ENCODE measurements around the gene CBLC. TPM values are rescaled to one million over a fixed set of nuclear protein-coding genes. Genes with fewer than 3 reads are reported as not detected.

Gene CBLC
- total and polyA plus RNA-seq, 9 donors = 0.11 to 2.6 (median 1.1) TPM; not detected in 5

DNA sequence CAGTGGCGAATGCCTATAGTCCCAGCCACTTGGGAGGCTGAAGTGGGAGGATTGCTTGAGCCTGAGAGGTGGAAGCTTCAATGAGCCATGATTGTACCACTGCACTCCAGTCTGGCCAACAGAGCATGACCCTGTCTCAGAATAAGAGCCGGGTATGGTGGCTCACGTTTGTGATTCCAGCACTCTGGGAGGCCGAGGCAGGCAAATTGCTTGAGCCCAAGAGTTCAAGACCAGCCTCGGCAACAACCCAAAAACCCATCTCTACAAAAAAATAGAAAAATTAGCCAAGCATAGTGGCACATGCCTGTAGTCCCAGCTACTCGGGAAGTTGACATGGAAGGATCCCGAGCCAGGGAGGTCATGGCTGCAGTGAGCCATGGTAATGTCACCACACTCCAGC is 63.1 kb downstream of the CBLC start:
- H3K27ac ChIP-seq (ENCODE audit: low read length) = no peak overlapping the region
- 80% methylated on average over 5 of the region's 7 CpGs for WGBS (ENCODE audit: insufficient coverage)

GRCh38 chr19:44841231-44841630 is 63.5 kb downstream of the CBLC start:
- Histone ChIP-seq H3K4me3 (ENCODE audit: low read length) (no peak overlapping the region), H3K27me3 (ENCODE audit: control insufficient read depth, insufficient read depth, low read length) (no peaks in the 10 kb centered on the region), H3K9me3 (replicated peaks; ENCODE audit: control insufficient read depth, low read depth, low read length) (no peaks in the 10 kb centered on the region), H3K27ac (ENCODE audit: low read length) (no peak overlapping the region), H3K36me3 (ENCODE audit: control insufficient read depth, insufficient read depth, low read length) (no peaks in the 10 kb centered on the region), H3K4me1 (ENCODE audit: control insufficient read depth, insufficient read depth, low read length) (peaks cover 12% of the 10 kb centered on the region)
- DNase-seq = no peak
- WGBS (ENCODE audit: insufficient coverage) = 80% methylated on average over 3 of the region's 3 CpGs

More for the DNA sequence above, 63.1 kb downstream of the CBLC start:
- Histone ChIP-seq H3K36me3 (ENCODE audit: control insufficient read depth, insufficient read depth, low read length) (no peaks in the 10 kb centered on the region), H3K4me3 (ENCODE audit: low read length) (no peak overlapping the region), H3K27me3 (ENCODE audit: control insufficient read depth, insufficient read depth, low read length) (no peaks in the 10 kb centered on the region), H3K4me1 (ENCODE audit: control insufficient read depth, insufficient read depth, low read length) (peaks cover 12% of the 10 kb centered on the region), H3K9me3 (replicated peaks; ENCODE audit: control insufficient read depth, low read depth, low read length) (no peaks in the 10 kb centered on the region)
- DNase-seq = no peak

DNA sequence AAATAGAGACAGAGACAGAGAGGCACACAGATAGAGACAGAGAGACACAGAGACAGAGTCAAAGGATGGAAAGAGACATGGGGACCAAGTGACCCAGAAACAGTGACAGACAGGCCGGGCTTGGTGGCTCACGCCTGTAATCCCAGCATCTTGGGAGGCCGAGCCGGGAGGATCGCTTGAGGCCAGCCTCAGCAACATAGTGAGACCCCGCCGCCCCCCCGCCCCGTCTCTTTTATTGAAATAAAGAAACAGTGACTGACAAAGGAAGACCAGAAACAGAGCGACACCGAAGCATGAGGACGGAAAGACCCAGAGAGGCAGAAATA is 67.6 kb downstream of the CBLC start:
- H3K4me1 ChIP-seq (ENCODE audit: control insufficient read depth, insufficient read depth, low read length) = peaks cover 37% of the 10 kb centered on the region
- no peaks in the 10 kb centered on the region for H3K36me3 ChIP-seq (ENCODE audit: control insufficient read depth, insufficient read depth, low read length)
- H3K27ac ChIP-seq (ENCODE audit: low read length) = peak overlapping the region; percentile 95
- H3K27me3 ChIP-seq (ENCODE audit: control insufficient read depth, insufficient read depth, low read length) = peaks cover 2% of the 10 kb centered on the region
- no peak for DNase-seq
- 12% methylated on average over 8 of the region's 12 CpGs for WGBS (ENCODE audit: insufficient coverage)
- peak overlapping the region; percentile 59 for H3K4me3 ChIP-seq (ENCODE audit: low read length)
- H3K9me3 ChIP-seq (replicated peaks; ENCODE audit: control insufficient read depth, low read depth, low read length) = no peaks in the 10 kb centered on the region

GRCh38 chr19:44845612-44846454 is 68.1 kb downstream of the CBLC start, which contains the start of gene NECTIN2:
Gene NECTIN2 (plus strand): TSS chr19:44846297. CDS start chr19:44846526, 229 bp downstream.
- Histone ChIP-seq H3K27me3 (ENCODE audit: control insufficient read depth, insufficient read depth, low read length) (peaks cover 2% of the 10 kb centered on the region), H3K36me3 (ENCODE audit: control insufficient read depth, insufficient read depth, low read length) (no peaks in the 10 kb centered on the region), H3K9me3 (replicated peaks; ENCODE audit: control insufficient read depth, low read depth, low read length) (no peaks in the 10 kb centered on the region), H3K4me1 (ENCODE audit: control insufficient read depth, insufficient read depth, low read length) (peaks cover 42% of the 10 kb centered on the region), H3K4me3 (ENCODE audit: low read length) (peak within 1 kb of the TSS; percentile 91), H3K27ac (ENCODE audit: low read length) (peak within 1 kb of the TSS; percentile 95)
- under 1% methylated on average over 67 of the region's 67 CpGs for WGBS (ENCODE audit: insufficient coverage)
- peak; percentile 98 for DNase-seq

GRCh38 chr19:44846455-44847143 is 68.9 kb downstream of the CBLC start:
- no peaks in the 10 kb centered on the region for H3K36me3 ChIP-seq (ENCODE audit: control insufficient read depth, insufficient read depth, low read length)
- 0% methylated on average over 32 of the region's 51 CpGs for WGBS (ENCODE audit: insufficient coverage)
- H3K4me1 ChIP-seq (ENCODE audit: control insufficient read depth, insufficient read depth, low read length) = peaks cover 42% of the 10 kb centered on the region
- peak overlapping the region; percentile 95 for H3K27ac ChIP-seq (ENCODE audit: low read length)
- peak; percentile 74 for DNase-seq
- H3K9me3 ChIP-seq (replicated peaks; ENCODE audit: control insufficient read depth, low read depth, low read length) = no peaks in the 10 kb centered on the region
- peak overlapping the region; percentile 91 for H3K4me3 ChIP-seq (ENCODE audit: low read length)
- peaks cover 2% of the 10 kb centered on the region for H3K27me3 ChIP-seq (ENCODE audit: control insufficient read depth, insufficient read depth, low read length)

GRCh38 chr19:44847144-44848035 is 69.7 kb downstream of the CBLC start:
- H3K4me3 ChIP-seq (ENCODE audit: low read length) = peak overlapping the region; percentile 91
- DNase-seq = peak; percentile 87
- H3K27me3 ChIP-seq (ENCODE audit: control insufficient read depth, insufficient read depth, low read length) = peaks cover 2% of the 10 kb centered on the region
- no peaks in the 10 kb centered on the region for H3K36me3 ChIP-seq (ENCODE audit: control insufficient read depth, insufficient read depth, low read length)
- H3K4me1 ChIP-seq (ENCODE audit: control insufficient read depth, insufficient read depth, low read length) = peaks cover 42% of the 10 kb centered on the region
- peak overlapping the region; percentile 95 for H3K27ac ChIP-seq (ENCODE audit: low read length)
- WGBS (ENCODE audit: insufficient coverage) = under 1% methylated on average over 38 of the region's 47 CpGs
- no peaks in the 10 kb centered on the region for H3K9me3 ChIP-seq (replicated peaks; ENCODE audit: control insufficient read depth, low read depth, low read length)

DNA sequence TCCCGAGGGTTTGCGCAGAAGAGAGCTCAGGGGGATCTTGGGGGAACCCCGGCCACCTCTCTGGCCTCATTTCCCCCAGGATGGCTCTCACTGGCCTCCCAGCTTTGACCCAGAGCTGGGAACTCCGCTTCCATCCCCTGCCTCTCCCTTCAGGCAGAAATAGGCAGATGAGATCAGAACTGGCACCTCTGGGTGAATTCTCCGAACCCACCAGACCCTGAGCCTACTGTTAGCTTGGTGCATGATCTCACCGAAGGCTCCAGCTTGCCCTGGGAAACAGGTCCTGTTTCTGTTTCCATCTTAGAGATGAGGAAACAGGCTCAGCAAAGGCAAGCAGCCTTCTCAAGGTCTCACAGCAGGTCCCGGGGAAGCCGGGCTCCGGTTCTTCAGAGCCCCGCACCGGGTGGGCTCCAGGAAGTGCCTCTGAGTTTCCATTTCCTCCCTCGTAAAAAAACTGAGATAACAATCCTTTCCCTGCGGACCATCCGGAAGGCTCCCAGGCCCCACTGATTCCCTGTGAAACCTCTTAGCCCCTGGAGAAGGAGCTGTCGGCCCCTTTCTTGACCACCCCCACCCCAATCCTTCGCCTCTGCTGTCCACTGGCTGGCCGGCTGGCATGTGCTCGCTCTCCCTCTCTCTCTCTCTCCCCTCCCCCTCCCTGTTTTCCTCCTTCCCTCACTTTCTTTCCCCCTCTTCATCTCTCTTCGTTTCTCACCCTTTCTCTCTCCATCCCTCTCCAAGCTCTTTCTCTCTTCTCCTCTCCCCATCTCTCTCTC is 70.5 kb downstream of the CBLC start:
- H3K9me3 ChIP-seq (replicated peaks; ENCODE audit: control insufficient read depth, low read depth, low read length) = no peaks in the 10 kb centered on the region
- H3K36me3 ChIP-seq (ENCODE audit: control insufficient read depth, insufficient read depth, low read length) = no peaks in the 10 kb centered on the region
- H3K4me1 ChIP-seq (ENCODE audit: control insufficient read depth, insufficient read depth, low read length) = peaks cover 42% of the 10 kb centered on the region
- 6% methylated on average over 19 of the region's 19 CpGs for WGBS (ENCODE audit: insufficient coverage)
- peak overlapping the region; percentile 95 for H3K27ac ChIP-seq (ENCODE audit: low read length)
- DNase-seq = peak; percentile 76
- peaks cover 2% of the 10 kb centered on the region for H3K27me3 ChIP-seq (ENCODE audit: control insufficient read depth, insufficient read depth, low read length)
- peak overlapping the region; percentile 91 for H3K4me3 ChIP-seq (ENCODE audit: low read length)

DNA sequence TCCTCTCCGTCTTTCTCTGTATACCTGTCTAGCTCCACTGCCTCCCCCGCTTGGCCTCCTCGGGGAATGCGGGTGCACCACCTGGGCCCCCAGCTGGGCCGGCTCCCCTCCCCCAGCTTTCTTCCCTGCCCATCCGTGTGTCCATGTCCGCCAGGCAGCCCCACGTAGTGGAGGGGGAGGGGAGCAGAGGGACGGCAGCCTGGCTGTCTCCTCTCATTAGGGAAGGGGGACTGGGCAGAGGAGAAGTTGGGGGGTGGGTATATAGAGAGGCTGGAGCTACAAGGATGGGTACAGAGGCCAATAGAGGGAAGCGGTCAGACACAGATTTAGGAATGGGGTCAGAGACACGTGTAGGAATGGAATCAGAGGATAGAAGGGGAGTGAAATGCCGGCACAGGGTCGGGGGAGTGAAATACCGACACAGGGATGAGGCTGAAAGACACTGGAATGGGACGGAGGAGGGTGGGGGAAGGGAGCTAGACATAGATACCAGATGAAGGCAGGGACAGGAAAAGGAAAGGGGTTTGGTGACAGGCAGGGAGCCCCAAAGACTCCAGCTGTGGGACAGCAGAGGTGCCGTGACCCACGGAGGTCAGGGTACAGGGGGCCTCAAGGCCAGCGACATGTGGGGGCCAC is 71.2 kb downstream of the CBLC start:
- peak overlapping the region; percentile 91 for H3K4me3 ChIP-seq (ENCODE audit: low read length)
- peaks cover 42% of the 10 kb centered on the region for H3K4me1 ChIP-seq (ENCODE audit: control insufficient read depth, insufficient read depth, low read length)
- peak; percentile 57 for DNase-seq
- H3K27me3 ChIP-seq (ENCODE audit: control insufficient read depth, insufficient read depth, low read length) = peaks cover 2% of the 10 kb centered on the region
- no peaks in the 10 kb centered on the region for H3K9me3 ChIP-seq (replicated peaks; ENCODE audit: control insufficient read depth, low read depth, low read length)
- WGBS (ENCODE audit: insufficient coverage) = 11% methylated on average over 14 of the region's 18 CpGs
- H3K27ac ChIP-seq (ENCODE audit: low read length) = peak overlapping the region; percentile 95
- no peaks in the 10 kb centered on the region for H3K36me3 ChIP-seq (ENCODE audit: control insufficient read depth, insufficient read depth, low read length)
